Measurements from ENCODE around the gene PPM1N.
A peak's percentile ranks its signal among the peaks of the same experiment; 100 is the strongest.

The PPM1N gene

GRCh38 chr19:45498411-45499195 lies at the start of gene PPM1N:
Gene PPM1N, plus strand, starts transcription at chr19:45498443. Its CDS starts 30 bp downstream, at chr19:45498473.
- Histone ChIP-seq H3K9me3 (ENCODE audit: control insufficient read depth, insufficient read depth, low read depth, low read length) (no peaks in the 10 kb centered on the region), H3K4me3 (ENCODE audit: low read depth, low read length) (peak within 1 kb of the TSS; percentile 67), H3K9ac (ENCODE audit: low read length) (peak within 1 kb of the TSS; percentile 52), H3K27me3 (ENCODE audit: control insufficient read depth, insufficient read depth, low read length) (peaks cover 23% of the 10 kb centered on the region), H3K4me1 (ENCODE audit: control insufficient read depth, insufficient read depth, low read length) (peaks cover 29% of the 10 kb centered on the region), H3K36me3 (ENCODE audit: control insufficient read depth, insufficient read depth, low read length) (0 out of 2 replicates have a peak, but pooled peaks cover 4% of the 10 kb centered on the region), H3K27ac (ENCODE audit: low read depth, low read length) (no peak within 1 kb of the TSS)

- Histone ChIP-seq H3K36me3 (ENCODE audit: control insufficient read depth, insufficient read depth, low read length) (no peaks in the 10 kb centered on the region), H3K9me3 (ENCODE audit: control insufficient read depth, insufficient read depth, low read depth, low read length) (no peaks in the 10 kb centered on the region), H3K4me3 (ENCODE audit: low read depth, low read length) (no peak overlapping the region), H3K4me1 (ENCODE audit: control insufficient read depth, insufficient read depth, low read length) (peaks cover 15% of the 10 kb centered on the region; the same call in 1 of the 2 replicates), H3K9ac (ENCODE audit: low read length) (no peak overlapping the region), H3K27ac (ENCODE audit: low read depth, low read length) (no peak overlapping the region), H3K27me3 (ENCODE audit: control insufficient read depth, insufficient read depth, low read length) (peaks cover 16% of the 10 kb centered on the region)
Observed at GRCh38 chr19:45448887-45449299, 49.4 kb upstream of the PPM1N start.

GRCh38 chr19:45450012-45450333 lies 48.3 kb upstream of the PPM1N start:
- peak overlapping the region; percentile 66 for H3K9ac ChIP-seq (ENCODE audit: low read length)

GRCh38 chr19:45451131-45451849 lies 47.0 kb upstream of the PPM1N start:
- Histone ChIP-seq H3K4me1 (ENCODE audit: control insufficient read depth, insufficient read depth, low read length) (peaks cover 19% of the 10 kb centered on the region; the same call in 1 of the 2 replicates), H3K9ac (ENCODE audit: low read length) (peak overlapping the region; percentile 58), H3K27ac (ENCODE audit: low read depth, low read length) (no peak overlapping the region; the same call in 1 of the 2 replicates), H3K36me3 (ENCODE audit: control insufficient read depth, insufficient read depth, low read length) (no peaks in the 10 kb centered on the region), H3K4me3 (ENCODE audit: low read depth, low read length) (peak overlapping the region; percentile 52), H3K9me3 (ENCODE audit: control insufficient read depth, insufficient read depth, low read depth, low read length) (no peaks in the 10 kb centered on the region), H3K27me3 (ENCODE audit: control insufficient read depth, insufficient read depth, low read length) (peaks cover 16% of the 10 kb centered on the region)

More at GRCh38 chr19:45450012-45450333, 48.3 kb upstream of the PPM1N start:
- Histone ChIP-seq H3K36me3 (ENCODE audit: control insufficient read depth, insufficient read depth, low read length) (no peaks in the 10 kb centered on the region), H3K27me3 (ENCODE audit: control insufficient read depth, insufficient read depth, low read length) (peaks cover 16% of the 10 kb centered on the region), H3K9me3 (ENCODE audit: control insufficient read depth, insufficient read depth, low read depth, low read length) (no peaks in the 10 kb centered on the region), H3K4me3 (ENCODE audit: low read depth, low read length) (peak overlapping the region; percentile 70), H3K4me1 (ENCODE audit: control insufficient read depth, insufficient read depth, low read length) (peaks cover 9% of the 10 kb centered on the region; the same call in 1 of the 2 replicates), H3K27ac (ENCODE audit: low read depth, low read length) (peak overlapping the region; percentile 59; the same call in 1 of the 2 replicates)

GRCh38 chr19:45451850-45452387 lies 46.3 kb upstream of the PPM1N start:
- Histone ChIP-seq H3K4me1 (ENCODE audit: control insufficient read depth, insufficient read depth, low read length) (peaks cover 21% of the 10 kb centered on the region; the same call in 1 of the 2 replicates), H3K9ac (ENCODE audit: low read length) (no peak overlapping the region), H3K27ac (ENCODE audit: low read depth, low read length) (no peak overlapping the region), H3K27me3 (ENCODE audit: control insufficient read depth, insufficient read depth, low read length) (peaks cover 16% of the 10 kb centered on the region), H3K36me3 (ENCODE audit: control insufficient read depth, insufficient read depth, low read length) (no peaks in the 10 kb centered on the region), H3K9me3 (ENCODE audit: control insufficient read depth, insufficient read depth, low read depth, low read length) (no peaks in the 10 kb centered on the region), H3K4me3 (ENCODE audit: low read depth, low read length) (0 out of 2 replicates have a peak overlapping the region, but pooled peaks have one; percentile 52)

- peak overlapping the region; percentile 24 for H3K4me3 ChIP-seq (ENCODE audit: low read depth, low read length)
- peak overlapping the region; percentile 94 for H3K27ac ChIP-seq (ENCODE audit: low read depth, low read length)
- H3K36me3 ChIP-seq (ENCODE audit: control insufficient read depth, insufficient read depth, low read length), result no peaks in the 10 kb centered on the region
- H3K4me1 ChIP-seq (ENCODE audit: control insufficient read depth, insufficient read depth, low read length), result peaks cover 16% of the 10 kb centered on the region; the same call in 1 of the 2 replicates
- H3K9ac ChIP-seq (ENCODE audit: low read length), result peak overlapping the region; percentile 88
- peaks cover 8% of the 10 kb centered on the region for H3K27me3 ChIP-seq (ENCODE audit: control insufficient read depth, insufficient read depth, low read length)
- H3K9me3 ChIP-seq (ENCODE audit: control insufficient read depth, insufficient read depth, low read depth, low read length), result no peaks in the 10 kb centered on the region
Observed at GRCh38 chr19:45455707-45456499, 42.3 kb upstream of the PPM1N start.

GRCh38 chr19:45456500-45456815 lies 41.8 kb upstream of the PPM1N start:
- H3K9me3 ChIP-seq (ENCODE audit: control insufficient read depth, insufficient read depth, low read depth, low read length), result no peaks in the 10 kb centered on the region
- H3K27ac ChIP-seq (ENCODE audit: low read depth, low read length), result peak overlapping the region; percentile 94; the same call in 1 of the 2 replicates
- no peaks in the 10 kb centered on the region for H3K36me3 ChIP-seq (ENCODE audit: control insufficient read depth, insufficient read depth, low read length)
- H3K27me3 ChIP-seq (ENCODE audit: control insufficient read depth, insufficient read depth, low read length), result peaks cover 3% of the 10 kb centered on the region
- no peak overlapping the region for H3K4me3 ChIP-seq (ENCODE audit: low read depth, low read length)
- H3K9ac ChIP-seq (ENCODE audit: low read length), result peak overlapping the region; percentile 88
- H3K4me1 ChIP-seq (ENCODE audit: control insufficient read depth, insufficient read depth, low read length), result peaks cover 12% of the 10 kb centered on the region; the same call in 1 of the 2 replicates

GRCh38 chr19:45457776-45458175 lies 40.5 kb upstream of the PPM1N start:
- peaks cover 12% of the 10 kb centered on the region; the same call in 1 of the 2 replicates for H3K4me1 ChIP-seq (ENCODE audit: control insufficient read depth, insufficient read depth, low read length)
- H3K9ac ChIP-seq (ENCODE audit: low read length), result no peak overlapping the region
- no peak overlapping the region for H3K4me3 ChIP-seq (ENCODE audit: low read depth, low read length)
- no peaks in the 10 kb centered on the region for H3K27me3 ChIP-seq (ENCODE audit: control insufficient read depth, insufficient read depth, low read length)
- no peaks in the 10 kb centered on the region for H3K9me3 ChIP-seq (ENCODE audit: control insufficient read depth, insufficient read depth, low read depth, low read length)
- H3K36me3 ChIP-seq (ENCODE audit: control insufficient read depth, insufficient read depth, low read length), result no peaks in the 10 kb centered on the region
- no peak overlapping the region for H3K27ac ChIP-seq (ENCODE audit: low read depth, low read length)

- no peaks in the 10 kb centered on the region for H3K27me3 ChIP-seq (ENCODE audit: control insufficient read depth, insufficient read depth, low read length)
- H3K4me1 ChIP-seq (ENCODE audit: control insufficient read depth, insufficient read depth, low read length), result peaks cover 13% of the 10 kb centered on the region; the same call in 1 of the 2 replicates
- H3K4me3 ChIP-seq (ENCODE audit: low read depth, low read length), result no peak overlapping the region
- H3K9me3 ChIP-seq (ENCODE audit: control insufficient read depth, insufficient read depth, low read depth, low read length), result no peaks in the 10 kb centered on the region
- H3K9ac ChIP-seq (ENCODE audit: low read length), result no peak overlapping the region
- no peak overlapping the region for H3K27ac ChIP-seq (ENCODE audit: low read depth, low read length)
- no peaks in the 10 kb centered on the region for H3K36me3 ChIP-seq (ENCODE audit: control insufficient read depth, insufficient read depth, low read length)
Observed at GRCh38 chr19:45460807-45461347, 37.4 kb upstream of the PPM1N start.

- no peak overlapping the region for H3K27ac ChIP-seq (ENCODE audit: low read depth, low read length)
- H3K9me3 ChIP-seq (ENCODE audit: control insufficient read depth, insufficient read depth, low read depth, low read length), result no peaks in the 10 kb centered on the region
- no peaks in the 10 kb centered on the region for H3K36me3 ChIP-seq (ENCODE audit: control insufficient read depth, insufficient read depth, low read length)
- H3K9ac ChIP-seq (ENCODE audit: low read length), result no peak overlapping the region
- H3K27me3 ChIP-seq (ENCODE audit: control insufficient read depth, insufficient read depth, low read length), result no peaks in the 10 kb centered on the region
- H3K4me3 ChIP-seq (ENCODE audit: low read depth, low read length), result no peak overlapping the region
- peaks cover 10% of the 10 kb centered on the region for H3K4me1 ChIP-seq (ENCODE audit: control insufficient read depth, insufficient read depth, low read length)
Observed at GRCh38 chr19:45462174-45462573, 36.1 kb upstream of the PPM1N start.

All from HUES6 (cell line).